ENCODE results near the gene PCID2.

The PCID2 gene

GRCh38 chr13:113186061-113186900, 22.2 kb downstream of the PCID2 start:
- no peak for DNase-seq

- no peak for DNase-seq
Observed at GRCh38 chr13:113184568-113185440, 23.7 kb downstream of the PCID2 start.

GRCh38 chr13:113183450-113184129, 24.9 kb downstream of the PCID2 start:
- no peak for DNase-seq

GRCh38 chr13:113182046-113182445, 26.4 kb downstream of the PCID2 start:
- no peak for DNase-seq

GRCh38 chr13:113179374-113180230, 28.9 kb downstream of the PCID2 start:
- no peak for DNase-seq

DNA sequence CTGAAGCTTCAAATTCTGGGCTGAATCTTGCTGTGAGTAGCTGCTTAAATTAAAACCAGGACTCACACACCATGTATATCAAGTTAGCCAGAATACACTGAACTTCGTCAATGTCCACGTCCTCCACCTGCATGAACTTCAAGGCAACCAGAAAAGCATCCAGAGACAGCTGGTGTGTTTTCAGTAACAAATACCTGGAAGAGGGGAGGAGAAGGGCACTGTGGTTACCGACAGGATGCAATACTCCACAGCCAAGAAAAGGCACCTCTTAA, 29.6 kb downstream of the PCID2 start:
- DNase-seq = no peak

DNA sequence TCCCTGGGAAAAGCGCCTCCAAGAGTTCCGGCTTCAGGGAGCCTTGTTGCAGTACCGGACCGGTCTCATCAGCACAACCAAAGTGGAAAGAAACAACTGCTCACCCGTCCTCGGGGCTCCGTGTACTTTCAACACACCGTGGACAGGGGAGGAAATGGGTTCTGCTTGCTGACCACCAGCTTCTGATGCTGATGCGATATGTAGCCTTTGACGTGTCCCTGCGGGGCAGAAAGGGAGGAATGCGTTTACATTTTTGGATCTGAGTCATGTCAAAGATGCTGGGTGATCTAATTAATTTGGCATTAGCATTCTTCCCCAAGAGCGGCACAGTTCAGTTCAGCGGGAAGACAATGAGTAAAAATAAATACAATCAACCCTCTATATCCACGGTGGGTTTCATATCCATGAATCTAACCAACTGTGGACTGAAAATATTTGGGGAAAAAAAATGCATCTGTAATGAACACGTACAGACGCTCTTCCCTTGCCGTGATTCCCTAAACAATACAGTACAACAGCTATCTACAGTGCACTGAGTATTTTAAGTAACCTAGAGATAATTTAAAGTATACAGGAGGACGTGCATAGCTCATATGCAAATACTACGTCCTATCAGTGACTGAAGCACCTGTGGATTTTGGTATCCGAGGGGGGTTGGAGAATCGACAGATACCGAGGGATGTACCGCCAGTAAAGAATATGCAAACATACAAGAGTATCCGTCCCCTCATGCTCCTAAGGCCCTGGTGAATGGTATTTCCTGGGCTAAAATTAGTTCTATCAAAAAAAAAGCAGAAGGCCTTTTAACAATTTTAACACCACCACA, 30.2 kb downstream of the PCID2 start:
- no peak for DNase-seq

GRCh38 chr13:113176822-113177221, 31.6 kb downstream of the PCID2 start:
- no peak for DNase-seq

GRCh38 chr13:113176280-113176679, 32.2 kb downstream of the PCID2 start:
- DNase-seq = no peak

- no peak for DNase-seq
Observed at GRCh38 chr13:113172419-113172926, 36.0 kb downstream of the PCID2 start.

- no peak for DNase-seq
Observed at GRCh38 chr13:113171250-113172125, 37.0 kb downstream of the PCID2 start.

- DNase-seq = no peak
Observed at GRCh38 chr13:113170511-113170910, 38.0 kb downstream of the PCID2 start.

GRCh38 chr13:113169277-113170272, 38.9 kb downstream of the PCID2 start:
- no peak for DNase-seq

- DNase-seq = no peak
Observed at GRCh38 chr13:113168211-113168610, 40.3 kb downstream of the PCID2 start.

- DNase-seq = no peak
Observed at GRCh38 chr13:113167575-113167974, 40.9 kb downstream of the PCID2 start.

- no peak for DNase-seq
Observed at GRCh38 chr13:113167155-113167554, 41.3 kb downstream of the PCID2 start.

DNA sequence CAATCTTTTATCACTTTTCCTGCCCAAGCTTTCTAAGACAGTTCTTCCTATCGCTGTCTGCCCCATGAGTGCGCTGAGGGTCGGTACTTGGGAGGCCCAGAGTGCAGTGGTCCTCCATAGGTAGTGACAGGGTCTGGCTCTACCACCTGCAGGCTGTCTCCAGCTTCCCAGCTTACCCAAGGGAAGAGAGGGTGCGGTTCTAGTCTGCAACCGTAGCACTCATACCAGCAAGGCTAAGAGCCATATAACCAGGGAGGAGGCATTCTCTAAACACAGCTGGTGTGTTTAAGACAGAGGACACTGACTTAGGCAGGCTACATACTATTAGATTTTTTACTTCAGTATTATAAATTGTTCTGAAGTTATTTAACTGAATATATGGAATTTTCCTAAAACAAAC, 41.8 kb downstream of the PCID2 start:
- DNase-seq = no peak

GRCh38 chr13:113166266-113166665, 42.2 kb downstream of the PCID2 start:
- DNase-seq = no peak

- DNase-seq = no peak
Observed at GRCh38 chr13:113164492-113164891, 44.0 kb downstream of the PCID2 start.
